Measurements from ENCODE around the gene VPS4A. TPM values are rescaled to one million over a fixed set of nuclear protein-coding genes. Genes with fewer than 3 reads are reported as not detected.
A peak's percentile ranks its signal among the peaks of the same experiment; 100 is the strongest.

Gene VPS4A
- total and polyA plus RNA-seq, 2 of the 8 experiments (the other 6 are each of a cell fraction or from before 2014, with no cell fraction given), result 14.1 to 24.1 TPM

GRCh38 chr16:69319826-69320739, 8.9 kb downstream of the VPS4A start:
- H3K14ac ChIP-seq (ENCODE audit: insufficient read length), result no peak overlapping the region
- H3K18ac ChIP-seq (ENCODE audit: extremely low read depth, low read length), result no peak overlapping the region
- H2BK20ac ChIP-seq (ENCODE audit: low read length), result no peak overlapping the region
- no peaks in the 10 kb centered on the region for H3K4me1 ChIP-seq (replicated peaks in 1 of 4; ENCODE audit: control insufficient read depth in 3 of 4, insufficient read depth in 4 of 4, low read length in 3 of 4)
- H4K5ac ChIP-seq (ENCODE audit: insufficient read length, low read depth, low read length), result no peak overlapping the region
- peak overlapping the region; percentile 31; the same call in 1 of the 2 replicates for H4K8ac ChIP-seq (ENCODE audit: extremely low read depth, insufficient read depth, low read length)
- H2AK5ac ChIP-seq (ENCODE audit: low read depth, low read length), result no peak overlapping the region
- H2AFZ ChIP-seq (ENCODE audit: low read length), result no peak overlapping the region
- DNase-seq (ENCODE audit: low read depth in 1 of 2, low spot score in 2 of 2) (no peak), FAIRE-seq (no peak)
- H3K23me2 ChIP-seq (ENCODE audit: low read depth, low read length), result no peaks in the 10 kb centered on the region; the same call in 1 of the 2 replicates
- no peaks in the 10 kb centered on the region for H3K9me3 ChIP-seq (ENCODE audit: insufficient read depth in 2 of 2, low read depth in 1 of 2, low read length in 1 of 2)
- no peak overlapping the region for H3K4me2 ChIP-seq (ENCODE audit: insufficient read depth in 1 of 2, low read depth in 2 of 2, low read length in 2 of 2)
- H2BK5ac ChIP-seq (ENCODE audit: low read depth, low read length), result no peak overlapping the region
- H3K23ac ChIP-seq (ENCODE audit: insufficient read length), result no peak overlapping the region
- POLR2A ChIA-PET (ENCODE audit: partially characterized antibody), result interaction anchor here (0.6 to 24.8 kb wide), 5 partner anchors 17 to 136 kb away, joined by 3 to 497 read pairs (median 3); partner anchors contain the start of genes COG8, NIP7, PDF and TMED6
- 91% methylated on average over 30 of the region's 30 CpGs; no CpG with 5 or more reads in 1 of the 2 experiments for WGBS, 2 experiments (ENCODE audit: extremely low coverage in 1 of 2, insufficient coverage in 1 of 2, insufficient read length in 1 of 2, insufficient replicate concordance in 2 of 2, low coverage in 1 of 2, low lambda C conversion rate in 2 of 2, missing lambda C conversion rate in 1 of 2)
- no peak overlapping the region for H4K91ac ChIP-seq (replicated peaks; ENCODE audit: insufficient read length, low read length)
- no peak overlapping the region for H3K27ac ChIP-seq (ENCODE audit: low read depth, low read length)
- H3K56ac ChIP-seq (replicated peaks; ENCODE audit: insufficient read length, low read depth, low read length), result no peak overlapping the region
- H2BK120ac ChIP-seq (replicated peaks; ENCODE audit: low read depth, low read length), result no peak overlapping the region
- H2BK15ac ChIP-seq (ENCODE audit: low read length), result no peak overlapping the region
- H3K79me1 ChIP-seq (ENCODE audit: low read depth, low read length), result peaks cover 4% of the 10 kb centered on the region
- no peak overlapping the region for H3K4me3 ChIP-seq (ENCODE audit: extremely low read depth in 1 of 4, insufficient read depth in 2 of 4, low read depth in 3 of 4, low read length in 4 of 4)
- peaks cover 0 to 22% of the 10 kb centered on the region in 2 experiments; a peak in 3 of 4 replicates for H3K79me2 ChIP-seq (ENCODE audit: control insufficient read depth in 1 of 2, insufficient read depth in 2 of 2, low read length in 2 of 2)
- H4K20me1 ChIP-seq (replicated peaks in 1 of 2; ENCODE audit: control insufficient read depth in 1 of 2, insufficient read depth in 2 of 2, low read length in 2 of 2), result peaks cover 5 to 30% of the 10 kb centered on the region in 2 experiments
- no peaks in the 10 kb centered on the region for H3K27me3 ChIP-seq (replicated peaks in 1 of 4; ENCODE audit: control insufficient read depth in 3 of 4, extremely low read depth in 1 of 4, insufficient read depth in 3 of 4, low read length in 3 of 4)
- no peak overlapping the region for H3K9ac ChIP-seq (replicated peaks in 1 of 4; ENCODE audit: extremely low read depth in 1 of 4, low read depth in 3 of 4, low read length in 3 of 4)
- TF ChIP-seq YY1 (IDR thresholded peaks at IDR 0.05; ENCODE audit: low read depth, low read length) (no peak), SAP30 (IDR thresholded peaks at IDR 0.05; ENCODE audit: insufficient read depth, insufficient replicate concordance, low read length) (no peak), POLR2A (IDR thresholded peaks at IDR 0.05; ENCODE audit: control extremely low read depth in 1 of 2, low read depth in 2 of 2, low read length in 2 of 2) (0 out of 3 replicates have a peak, but pooled peaks of 1 of the 2 experiments have one; percentile 16)
- no peak overlapping the region for H3K4ac ChIP-seq (replicated peaks; ENCODE audit: insufficient read length, low read depth, low read length)
- H2BK12ac ChIP-seq (ENCODE audit: low read depth, low read length), result no peak overlapping the region
- CTCF ChIA-PET (ENCODE audit: partially characterized antibody), result no interaction called here
- peaks cover 26 to 75% (median 50%) of the 10 kb centered on the region in 4 experiments for H3K36me3 ChIP-seq (ENCODE audit: control insufficient read depth in 2 of 4, insufficient read depth in 4 of 4, low read length in 3 of 4)

Measured in H1 (cell line).